Vagina (tissue), 2 donors: Measurements from ENCODE around the gene KDM4B.

Experiments used
- POLR2A ChIP-seq, 2 donors: fragments of 450-650 bp; IDR thresholded peaks; one replicate each; pipeline ENCODE4 v1.6.1; 2017; ENCODE audit warnings: antibody characterized with exemption in 2 of 2, mild to moderate bottlenecking in 2 of 2, moderate library complexity in 2 of 2
- TF ChIP-seq, protein P1 (sequence below), 3 experiments: fragments of 450-650 bp in 2 of 3; fragments of 200-600 bp in 1 of 3; sonication (generic) in 1 of 3; IDR thresholded peaks; one replicate each; pipeline ENCODE4 v1.5.1; 2017 to 2019; ENCODE audit warnings: antibody characterized with exemption in 3 of 3, mild to moderate bottlenecking in 2 of 3, moderate library complexity in 2 of 3

DNA sequence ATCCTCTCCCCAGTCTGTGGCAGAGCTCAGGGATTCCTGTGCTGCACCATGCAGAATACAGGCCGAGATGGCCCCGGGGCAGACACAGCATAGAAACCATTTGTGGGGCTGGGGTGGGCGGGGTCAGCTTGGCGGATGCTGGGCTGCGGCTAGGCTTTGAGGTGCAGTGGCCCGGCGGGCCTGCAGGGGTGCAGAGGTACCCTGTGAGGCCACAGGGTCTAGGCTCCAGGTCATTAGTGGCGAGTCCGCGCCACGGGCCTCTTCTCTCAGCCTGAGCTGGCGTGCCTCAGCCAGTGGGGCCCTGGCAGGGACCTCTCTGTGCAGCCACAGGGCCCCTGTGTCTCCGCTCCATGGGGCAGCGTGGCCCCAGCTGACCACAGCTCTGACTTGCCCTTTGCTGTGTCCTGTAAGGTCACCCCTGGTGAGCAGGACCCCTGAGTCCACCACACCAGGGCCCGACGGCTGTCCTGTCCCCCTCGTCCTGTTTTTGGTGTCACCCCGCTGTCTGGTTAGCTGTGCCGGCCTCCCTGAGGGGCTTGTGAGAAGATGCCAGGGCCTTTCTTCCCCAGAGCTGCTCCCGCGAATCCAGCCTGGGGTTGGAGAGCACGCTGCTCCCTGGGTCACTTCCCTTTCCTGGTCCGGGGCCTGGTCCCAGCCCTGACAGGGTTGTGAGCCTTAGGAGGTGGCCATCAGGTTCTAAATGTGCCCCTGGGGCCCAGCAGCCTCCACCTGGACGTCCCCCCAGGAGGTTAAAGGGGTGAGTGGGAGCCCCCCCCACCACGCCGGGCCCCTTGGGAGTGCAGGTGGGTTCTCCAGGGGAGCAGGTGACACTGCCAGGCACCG, 12.1 kb downstream of the KDM4B start:
- TF ChIP-seq POLR2A (IDR thresholded peaks at IDR 0.05), result no peak
- TF ChIP-seq, protein P1, sequence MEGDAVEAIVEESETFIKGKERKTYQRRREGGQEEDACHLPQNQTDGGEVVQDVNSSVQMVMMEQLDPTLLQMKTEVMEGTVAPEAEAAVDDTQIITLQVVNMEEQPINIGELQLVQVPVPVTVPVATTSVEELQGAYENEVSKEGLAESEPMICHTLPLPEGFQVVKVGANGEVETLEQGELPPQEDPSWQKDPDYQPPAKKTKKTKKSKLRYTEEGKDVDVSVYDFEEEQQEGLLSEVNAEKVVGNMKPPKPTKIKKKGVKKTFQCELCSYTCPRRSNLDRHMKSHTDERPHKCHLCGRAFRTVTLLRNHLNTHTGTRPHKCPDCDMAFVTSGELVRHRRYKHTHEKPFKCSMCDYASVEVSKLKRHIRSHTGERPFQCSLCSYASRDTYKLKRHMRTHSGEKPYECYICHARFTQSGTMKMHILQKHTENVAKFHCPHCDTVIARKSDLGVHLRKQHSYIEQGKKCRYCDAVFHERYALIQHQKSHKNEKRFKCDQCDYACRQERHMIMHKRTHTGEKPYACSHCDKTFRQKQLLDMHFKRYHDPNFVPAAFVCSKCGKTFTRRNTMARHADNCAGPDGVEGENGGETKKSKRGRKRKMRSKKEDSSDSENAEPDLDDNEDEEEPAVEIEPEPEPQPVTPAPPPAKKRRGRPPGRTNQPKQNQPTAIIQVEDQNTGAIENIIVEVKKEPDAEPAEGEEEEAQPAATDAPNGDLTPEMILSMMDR (IDR thresholded peaks at IDR 0.05), result no peak
